Body of pancreas (tissue), 4 donors: Measurements from ENCODE around the gene CYP26C1.

Experiments
- POLR2A ChIP-seq, 3 donors: fragments of 450-650 bp; IDR thresholded peaks; one replicate each; pipeline ENCODE4 v1.6.1; 2016; ENCODE audit warnings: antibody characterized with exemption in 3 of 3, mild to moderate bottlenecking in 2 of 3
- TF ChIP-seq, protein P1 (sequence below), 7 experiments: fragments of 450-650 bp in 4 of 7; fragments of 200-600 bp in 3 of 7; sonication (generic) in 3 of 7; IDR thresholded peaks; one replicate each; pipeline ENCODE4 v1.5.1; 2016 to 2019; ENCODE audit warnings: antibody characterized with exemption in 7 of 7

DNA sequence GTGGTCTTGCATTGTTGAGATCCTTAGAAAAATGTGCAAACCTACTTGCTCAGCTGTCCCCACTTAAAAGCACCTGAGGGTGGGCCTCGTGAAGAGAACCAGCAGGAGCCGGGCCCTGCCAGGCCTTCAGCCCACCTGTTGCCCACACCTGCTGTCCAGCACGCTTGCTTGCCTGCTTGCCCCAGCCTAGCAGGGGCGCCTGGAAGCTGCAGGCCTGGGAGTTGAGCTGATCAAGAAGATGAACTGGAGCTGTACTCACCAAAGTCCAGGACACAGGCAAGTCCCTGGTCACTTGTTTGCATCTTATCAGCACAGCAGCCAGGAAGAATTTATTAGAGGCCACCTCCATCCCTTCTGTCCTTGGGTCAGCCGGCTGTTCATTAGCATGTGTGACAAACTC is 36.3 kb downstream of the CYP26C1 start:
- no peak for TF ChIP-seq POLR2A (IDR thresholded peaks at IDR 0.05)
- TF ChIP-seq, protein P1, sequence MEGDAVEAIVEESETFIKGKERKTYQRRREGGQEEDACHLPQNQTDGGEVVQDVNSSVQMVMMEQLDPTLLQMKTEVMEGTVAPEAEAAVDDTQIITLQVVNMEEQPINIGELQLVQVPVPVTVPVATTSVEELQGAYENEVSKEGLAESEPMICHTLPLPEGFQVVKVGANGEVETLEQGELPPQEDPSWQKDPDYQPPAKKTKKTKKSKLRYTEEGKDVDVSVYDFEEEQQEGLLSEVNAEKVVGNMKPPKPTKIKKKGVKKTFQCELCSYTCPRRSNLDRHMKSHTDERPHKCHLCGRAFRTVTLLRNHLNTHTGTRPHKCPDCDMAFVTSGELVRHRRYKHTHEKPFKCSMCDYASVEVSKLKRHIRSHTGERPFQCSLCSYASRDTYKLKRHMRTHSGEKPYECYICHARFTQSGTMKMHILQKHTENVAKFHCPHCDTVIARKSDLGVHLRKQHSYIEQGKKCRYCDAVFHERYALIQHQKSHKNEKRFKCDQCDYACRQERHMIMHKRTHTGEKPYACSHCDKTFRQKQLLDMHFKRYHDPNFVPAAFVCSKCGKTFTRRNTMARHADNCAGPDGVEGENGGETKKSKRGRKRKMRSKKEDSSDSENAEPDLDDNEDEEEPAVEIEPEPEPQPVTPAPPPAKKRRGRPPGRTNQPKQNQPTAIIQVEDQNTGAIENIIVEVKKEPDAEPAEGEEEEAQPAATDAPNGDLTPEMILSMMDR (IDR thresholded peaks at IDR 0.05), result no peak
